ENCODE data around the gene SCAPER.

DNA sequence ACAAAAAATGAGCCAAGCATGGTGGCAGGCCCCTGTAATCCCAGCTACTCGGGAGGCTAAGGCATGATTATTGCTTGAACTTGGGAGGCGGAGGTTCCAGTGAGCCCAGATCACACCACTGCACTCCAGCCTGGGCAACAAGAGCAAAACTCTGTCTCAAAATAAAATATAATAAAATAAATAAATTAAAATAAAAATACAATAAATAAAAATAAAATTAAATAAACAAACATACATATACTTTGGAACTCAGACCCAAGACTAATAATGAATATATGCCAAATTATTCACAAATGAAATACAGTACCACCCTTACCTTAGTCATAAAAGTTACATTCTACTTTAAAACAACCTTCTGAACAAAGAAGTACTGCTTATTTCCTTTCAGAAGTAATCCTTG lies 81.8 kb downstream of the SCAPER start:
- TF ChIP-seq, protein P1, sequence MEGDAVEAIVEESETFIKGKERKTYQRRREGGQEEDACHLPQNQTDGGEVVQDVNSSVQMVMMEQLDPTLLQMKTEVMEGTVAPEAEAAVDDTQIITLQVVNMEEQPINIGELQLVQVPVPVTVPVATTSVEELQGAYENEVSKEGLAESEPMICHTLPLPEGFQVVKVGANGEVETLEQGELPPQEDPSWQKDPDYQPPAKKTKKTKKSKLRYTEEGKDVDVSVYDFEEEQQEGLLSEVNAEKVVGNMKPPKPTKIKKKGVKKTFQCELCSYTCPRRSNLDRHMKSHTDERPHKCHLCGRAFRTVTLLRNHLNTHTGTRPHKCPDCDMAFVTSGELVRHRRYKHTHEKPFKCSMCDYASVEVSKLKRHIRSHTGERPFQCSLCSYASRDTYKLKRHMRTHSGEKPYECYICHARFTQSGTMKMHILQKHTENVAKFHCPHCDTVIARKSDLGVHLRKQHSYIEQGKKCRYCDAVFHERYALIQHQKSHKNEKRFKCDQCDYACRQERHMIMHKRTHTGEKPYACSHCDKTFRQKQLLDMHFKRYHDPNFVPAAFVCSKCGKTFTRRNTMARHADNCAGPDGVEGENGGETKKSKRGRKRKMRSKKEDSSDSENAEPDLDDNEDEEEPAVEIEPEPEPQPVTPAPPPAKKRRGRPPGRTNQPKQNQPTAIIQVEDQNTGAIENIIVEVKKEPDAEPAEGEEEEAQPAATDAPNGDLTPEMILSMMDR (IDR thresholded peaks at IDR 0.05 in 2 of 3, conservative IDR thresholded peaks at IDR 0.05 in 1 of 3; ENCODE audit: control insufficient read depth in 2 of 3, extremely low read depth in 1 of 3, insufficient read depth in 1 of 3, low read depth in 3 of 3, low read length in 3 of 3): no peak
- TF ChIP-seq, protein P2, sequence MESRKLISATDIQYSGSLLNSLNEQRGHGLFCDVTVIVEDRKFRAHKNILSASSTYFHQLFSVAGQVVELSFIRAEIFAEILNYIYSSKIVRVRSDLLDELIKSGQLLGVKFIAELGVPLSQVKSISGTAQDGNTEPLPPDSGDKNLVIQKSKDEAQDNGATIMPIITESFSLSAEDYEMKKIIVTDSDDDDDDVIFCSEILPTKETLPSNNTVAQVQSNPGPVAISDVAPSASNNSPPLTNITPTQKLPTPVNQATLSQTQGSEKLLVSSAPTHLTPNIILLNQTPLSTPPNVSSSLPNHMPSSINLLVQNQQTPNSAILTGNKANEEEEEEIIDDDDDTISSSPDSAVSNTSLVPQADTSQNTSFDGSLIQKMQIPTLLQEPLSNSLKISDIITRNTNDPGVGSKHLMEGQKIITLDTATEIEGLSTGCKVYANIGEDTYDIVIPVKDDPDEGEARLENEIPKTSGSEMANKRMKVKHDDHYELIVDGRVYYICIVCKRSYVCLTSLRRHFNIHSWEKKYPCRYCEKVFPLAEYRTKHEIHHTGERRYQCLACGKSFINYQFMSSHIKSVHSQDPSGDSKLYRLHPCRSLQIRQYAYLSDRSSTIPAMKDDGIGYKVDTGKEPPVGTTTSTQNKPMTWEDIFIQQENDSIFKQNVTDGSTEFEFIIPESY (IDR thresholded peaks at IDR 0.05): no peak
- TF ChIP-seq, protein P3, sequence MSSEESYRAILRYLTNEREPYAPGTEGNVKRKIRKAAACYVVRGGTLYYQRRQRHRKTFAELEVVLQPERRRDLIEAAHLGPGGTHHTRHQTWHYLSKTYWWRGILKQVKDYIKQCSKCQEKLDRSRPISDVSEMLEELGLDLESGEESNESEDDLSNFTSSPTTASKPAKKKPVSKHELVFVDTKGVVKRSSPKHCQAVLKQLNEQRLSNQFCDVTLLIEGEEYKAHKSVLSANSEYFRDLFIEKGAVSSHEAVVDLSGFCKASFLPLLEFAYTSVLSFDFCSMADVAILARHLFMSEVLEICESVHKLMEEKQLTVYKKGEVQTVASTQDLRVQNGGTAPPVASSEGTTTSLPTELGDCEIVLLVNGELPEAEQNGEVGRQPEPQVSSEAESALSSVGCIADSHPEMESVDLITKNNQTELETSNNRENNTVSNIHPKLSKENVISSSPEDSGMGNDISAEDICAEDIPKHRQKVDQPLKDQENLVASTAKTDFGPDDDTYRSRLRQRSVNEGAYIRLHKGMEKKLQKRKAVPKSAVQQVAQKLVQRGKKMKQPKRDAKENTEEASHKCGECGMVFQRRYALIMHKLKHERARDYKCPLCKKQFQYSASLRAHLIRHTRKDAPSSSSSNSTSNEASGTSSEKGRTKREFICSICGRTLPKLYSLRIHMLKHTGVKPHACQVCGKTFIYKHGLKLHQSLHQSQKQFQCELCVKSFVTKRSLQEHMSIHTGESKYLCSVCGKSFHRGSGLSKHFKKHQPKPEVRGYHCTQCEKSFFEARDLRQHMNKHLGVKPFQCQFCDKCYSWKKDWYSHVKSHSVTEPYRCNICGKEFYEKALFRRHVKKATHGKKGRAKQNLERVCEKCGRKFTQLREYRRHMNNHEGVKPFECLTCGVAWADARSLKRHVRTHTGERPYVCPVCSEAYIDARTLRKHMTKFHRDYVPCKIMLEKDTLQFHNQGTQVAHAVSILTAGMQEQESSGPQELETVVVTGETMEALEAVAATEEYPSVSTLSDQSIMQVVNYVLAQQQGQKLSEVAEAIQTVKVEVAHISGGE (CRISPR knock-in tag; IDR thresholded peaks at IDR 0.05): no peak

Data from GM12878 (cell line).